ENCODE results near the gene SH2D3A. TPM values are rescaled to one million over a fixed set of nuclear protein-coding genes. Genes with fewer than 3 reads are reported as not detected.

The SH2D3A gene
- 20.0 and 22.1 TPM in 2 replicates for total RNA-seq (2021; fragmentation: NEBNext Ultra II Directional; extraction: Animal tissue kit (Norgen Biotek cat#: 25700))
- 14.5 and 22.8 TPM in 2 replicates for polyA plus RNA-seq (2011; rRNA removed)
- 18.8 TPM for polyA plus RNA-seq (2011; cell fraction: cytosol; rRNA removed)
- 34.1 TPM for polyA plus RNA-seq (2011; cell fraction: nucleus; rRNA removed)
- polyA plus RNA-seq (2012, experiment 1 of 2) = 12.6 to 18.8 TPM (median 17.6 TPM) in 4 replicates
- polyA plus RNA-seq (2012, experiment 2 of 2) = 15.0 TPM
- 32.0 TPM for polyA plus RNA-seq (2013, experiment 1 of 2)
- 29.0 TPM for polyA plus RNA-seq (2013, experiment 2 of 2)
- 6.1 and 7.2 TPM in 2 replicates for polyA minus RNA-seq (2011; rRNA and poly(A)+ RNA removed)
- polyA minus RNA-seq (2011; cell fraction: cytosol; rRNA and poly(A)+ RNA removed) = 9.0 TPM
- 11.2 TPM for polyA minus RNA-seq (2011; cell fraction: nucleus; rRNA and poly(A)+ RNA removed)
- long read RNA-seq, experiment 1, partial matches to known transcripts = 3 of 8 reads
- long read RNA-seq, experiment 1, other reads (novel, unspliced or antisense) = 3 of 8 reads
- long read RNA-seq, experiment 2, partial matches to known transcripts = 1 of 2 reads
- long read RNA-seq, experiment 2, other reads (novel, unspliced or antisense) = 1 of 2 reads

DNA sequence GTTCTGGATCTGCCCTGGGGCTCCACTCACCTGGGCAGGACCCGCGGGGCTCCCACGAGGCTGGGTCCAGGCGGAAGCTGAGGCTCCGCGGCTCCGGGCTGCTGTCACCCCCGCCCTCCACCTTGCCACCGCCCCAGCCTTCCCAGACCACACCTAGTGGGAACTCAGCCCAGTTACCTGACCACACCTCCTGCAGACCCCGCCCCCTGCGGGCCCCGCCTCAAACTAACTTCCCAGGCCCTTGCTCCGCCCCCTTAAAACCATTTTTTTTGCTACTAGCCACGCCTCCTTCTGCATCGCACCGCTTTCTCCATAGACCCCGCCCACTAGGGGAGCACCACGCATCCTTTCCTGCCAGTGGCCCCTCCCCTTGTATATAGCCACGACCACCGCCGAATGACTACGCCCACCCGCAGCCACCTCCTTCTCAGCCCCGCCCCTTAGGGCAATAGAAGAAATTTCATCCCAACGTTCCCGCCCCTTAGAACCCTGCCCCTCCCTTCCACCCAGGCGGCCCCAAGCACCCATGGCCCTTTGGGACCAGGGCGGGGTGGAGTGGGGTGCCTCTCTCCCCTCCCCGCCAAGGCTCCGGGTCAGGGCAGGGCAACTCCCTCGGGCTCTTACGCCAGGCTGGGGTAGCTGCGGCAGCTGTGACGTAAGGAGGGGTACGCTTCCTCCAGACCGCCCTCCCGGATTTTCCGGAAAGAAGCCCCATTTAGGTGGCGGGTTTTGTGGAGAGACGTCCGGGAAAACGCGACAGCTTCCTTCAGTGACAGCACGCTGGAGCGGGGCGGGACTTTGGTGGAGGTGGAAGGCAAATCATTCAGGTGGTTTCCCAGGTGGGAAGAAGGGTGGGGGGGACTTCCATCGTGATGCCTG, at the start of gene SH2D3A:
SH2D3A (minus strand) TSS at position 79 of the 879 bp plus-strand sequence. CDS start 3,687 bp downstream, outside the sequence.
- peak within 1 kb of the TSS; percentile 57 for H3K27ac ChIP-seq (ENCODE audit: low read depth, low read length)
- DNase-seq (ENCODE audit: low read depth in 1 of 2, low spot score in 2 of 2) = peak; percentile 96 to 98
- CTCF ChIA-PET (ENCODE audit: partially characterized antibody) = interaction anchor here (0.7 to 4.4 kb wide), 12 partner anchors 14 to 642 kb away, joined by 3 to 31 read pairs (median 6); partner anchors contain the start of gene GPR108
- TF ChIP-seq USF2 (IDR thresholded peaks at IDR 0.05; ENCODE audit: low read length) (no peak), PHF8 (conservative IDR thresholded peaks at IDR 0.05; ENCODE audit: low read depth, low read length) (no peak), CEBPB (IDR thresholded peaks at IDR 0.05; ENCODE audit: low read depth, low read length) (no peak), MAFK (IDR thresholded peaks at IDR 0.05; ENCODE audit: low read depth, low read length) (no peak), POLR2AphosphoS5 (IDR thresholded peaks at IDR 0.05; ENCODE audit: low read depth, low read length) (0 out of 2 replicates have a peak, but pooled peaks have one; percentile 38), MAX (IDR thresholded peaks at IDR 0.05) (peak; percentile 19; the same call in 1 of the 2 replicates)

More for the DNA sequence above, at the start of gene SH2D3A:
- Histone ChIP-seq H4K20me1 (replicated peaks in 1 of 2; ENCODE audit: control insufficient read depth in 1 of 2, insufficient read depth in 2 of 2, low read length in 2 of 2) (no peaks in the 10 kb centered on the region), H3K56ac (replicated peaks; ENCODE audit: insufficient read length, low read depth, low read length) (no peak within 1 kb of the TSS), H3K23ac (ENCODE audit: insufficient read length) (no peak within 1 kb of the TSS), H2AFZ (ENCODE audit: low read length) (0 out of 2 replicates have a peak within 1 kb of the TSS, but pooled peaks have one; percentile 9), H2AK5ac (ENCODE audit: low read depth, low read length) (peak within 1 kb of the TSS; percentile 87; the same call in 1 of the 2 replicates), H3K4me2 (ENCODE audit: insufficient read depth in 1 of 2, low read depth in 2 of 2, low read length in 2 of 2) (peak within 1 kb of the TSS; percentile 87 to 99), H4K8ac (ENCODE audit: extremely low read depth, insufficient read depth, low read length) (peak within 1 kb of the TSS; percentile 81; the same call in 1 of the 2 replicates), H4K91ac (replicated peaks; ENCODE audit: insufficient read length, low read length) (peak within 1 kb of the TSS; percentile 63), H3K4ac (replicated peaks; ENCODE audit: insufficient read length, low read depth, low read length) (peak within 1 kb of the TSS; percentile 75), H3K18ac (ENCODE audit: extremely low read depth, low read length) (peak within 1 kb of the TSS; percentile 92), H3K14ac (ENCODE audit: insufficient read length) (no peak within 1 kb of the TSS), H3K9ac (replicated peaks in 1 of 4; ENCODE audit: extremely low read depth in 1 of 4, low read depth in 3 of 4, low read length in 3 of 4) (peak within 1 kb of the TSS; percentile 59 to 72 (median 62)), H3K4me1 (replicated peaks in 1 of 4; ENCODE audit: control insufficient read depth in 3 of 4, insufficient read depth in 4 of 4, low read length in 3 of 4) (peaks cover 3 to 7% (median 5%) of the 10 kb centered on the region in 4 experiments; a peak in 6 of 7 replicates), H2BK5ac (ENCODE audit: low read depth, low read length) (peak within 1 kb of the TSS; percentile 96), H2BK120ac (replicated peaks; ENCODE audit: low read depth, low read length) (peak within 1 kb of the TSS; percentile 56), H3K36me3 (ENCODE audit: control insufficient read depth in 2 of 4, insufficient read depth in 4 of 4, low read length in 3 of 4) (no peaks in the 10 kb centered on the region), H3K23me2 (ENCODE audit: low read depth, low read length) (peaks cover 15% of the 10 kb centered on the region), H3K79me2 (ENCODE audit: control insufficient read depth in 1 of 2, insufficient read depth in 2 of 2, low read length in 2 of 2) (peaks cover 0 to 7% of the 10 kb centered on the region in 2 experiments; a peak in 2 of 4 replicates), H2BK20ac (ENCODE audit: low read length) (peak within 1 kb of the TSS; percentile 5; the same call in 1 of the 2 replicates), H3K79me1 (ENCODE audit: low read depth, low read length) (peaks cover 10% of the 10 kb centered on the region), H2BK12ac (ENCODE audit: low read depth, low read length) (peak within 1 kb of the TSS; percentile 100), H4K5ac (ENCODE audit: insufficient read length, low read depth, low read length) (peak within 1 kb of the TSS; percentile 20), H3K9me3 (ENCODE audit: insufficient read depth in 2 of 2, low read depth in 1 of 2, low read length in 1 of 2) (no peaks in the 10 kb centered on the region), H3K4me3 (ENCODE audit: extremely low read depth in 1 of 4, insufficient read depth in 2 of 4, low read depth in 3 of 4, low read length in 4 of 4) (peak within 1 kb of the TSS; percentile 61 to 84 (median 83)), H2BK15ac (ENCODE audit: low read length) (peak within 1 kb of the TSS; percentile 50), H3K27me3 (replicated peaks in 1 of 4; ENCODE audit: control insufficient read depth in 3 of 4, extremely low read depth in 1 of 4, insufficient read depth in 3 of 4, low read length in 3 of 4) (no peaks in the 10 kb centered on the region)
- 4% methylated on average over 29 of the region's 47 CpGs; no CpG with 5 or more reads in 1 of the 2 experiments for WGBS, 2 experiments (ENCODE audit: extremely low coverage in 1 of 2, insufficient coverage in 1 of 2, insufficient read length in 1 of 2, insufficient replicate concordance in 2 of 2, low coverage in 1 of 2, low lambda C conversion rate in 2 of 2, missing lambda C conversion rate in 1 of 2)
- FAIRE-seq = peak; percentile 36
- POLR2A ChIA-PET (ENCODE audit: partially characterized antibody) = interaction anchor here (1.1 to 5.7 kb wide), 9 partner anchors 8 to 93 kb away, joined by 3 to 53 read pairs (median 4); partner anchors contain the start of gene GPR108

All from H1 (cell line).